ENCODE measurements around the gene ANKRA2. TPM values are rescaled to one million over a fixed set of nuclear protein-coding genes. Genes with fewer than 3 reads are reported as not detected.

Gene ANKRA2
- total RNA-seq, 4 donors from 2014 or later: 19.4 to 56.1 (median 27.6) TPM

DNA sequence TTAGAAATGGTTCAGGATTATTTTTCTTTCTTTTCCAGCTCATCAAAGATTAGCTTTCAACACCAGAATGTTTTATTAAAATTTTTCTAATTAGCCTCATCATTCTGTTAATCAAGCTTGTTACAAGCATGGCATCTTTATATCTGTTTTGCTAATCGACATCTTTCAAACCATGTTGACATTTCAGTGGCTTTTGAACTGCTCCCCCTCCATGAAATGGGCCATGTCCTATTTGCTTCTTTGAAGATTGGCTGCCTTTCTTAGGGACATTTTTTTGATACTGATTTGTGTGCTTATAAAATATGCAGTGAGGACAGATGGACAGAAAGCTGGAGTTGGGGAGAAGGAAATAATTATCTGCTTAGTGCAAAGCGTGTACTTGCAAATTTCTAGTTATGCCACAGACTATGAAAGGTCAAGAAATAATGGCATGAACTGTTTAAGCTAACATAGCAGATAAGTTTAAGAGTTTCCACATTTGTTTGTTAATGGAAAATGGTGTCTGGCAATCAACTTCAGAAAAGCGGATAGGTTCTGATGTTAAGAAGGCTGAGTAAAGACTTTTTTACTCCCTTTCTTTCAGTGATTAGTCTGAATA lies 39.7 kb downstream of the ANKRA2 start:
- TF ChIP-seq POLR2A (IDR thresholded peaks at IDR 0.05): no peak
- TF ChIP-seq, protein P1, sequence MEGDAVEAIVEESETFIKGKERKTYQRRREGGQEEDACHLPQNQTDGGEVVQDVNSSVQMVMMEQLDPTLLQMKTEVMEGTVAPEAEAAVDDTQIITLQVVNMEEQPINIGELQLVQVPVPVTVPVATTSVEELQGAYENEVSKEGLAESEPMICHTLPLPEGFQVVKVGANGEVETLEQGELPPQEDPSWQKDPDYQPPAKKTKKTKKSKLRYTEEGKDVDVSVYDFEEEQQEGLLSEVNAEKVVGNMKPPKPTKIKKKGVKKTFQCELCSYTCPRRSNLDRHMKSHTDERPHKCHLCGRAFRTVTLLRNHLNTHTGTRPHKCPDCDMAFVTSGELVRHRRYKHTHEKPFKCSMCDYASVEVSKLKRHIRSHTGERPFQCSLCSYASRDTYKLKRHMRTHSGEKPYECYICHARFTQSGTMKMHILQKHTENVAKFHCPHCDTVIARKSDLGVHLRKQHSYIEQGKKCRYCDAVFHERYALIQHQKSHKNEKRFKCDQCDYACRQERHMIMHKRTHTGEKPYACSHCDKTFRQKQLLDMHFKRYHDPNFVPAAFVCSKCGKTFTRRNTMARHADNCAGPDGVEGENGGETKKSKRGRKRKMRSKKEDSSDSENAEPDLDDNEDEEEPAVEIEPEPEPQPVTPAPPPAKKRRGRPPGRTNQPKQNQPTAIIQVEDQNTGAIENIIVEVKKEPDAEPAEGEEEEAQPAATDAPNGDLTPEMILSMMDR (IDR thresholded peaks at IDR 0.05): no peak
- 71 to 74% methylated on average over 3 of the region's 3 CpGs for WGBS, 2 donors
- DNase-seq (ENCODE audit: low spot score in 2 of 2): no peak
- no peak overlapping the region for H3K4me3 ChIP-seq (ENCODE audit: low read depth, poor library complexity, severe bottlenecking)
- intact Hi-C loops (cut with DNase I; ENCODE audit: low total_unique reads): no loop called here

DNA sequence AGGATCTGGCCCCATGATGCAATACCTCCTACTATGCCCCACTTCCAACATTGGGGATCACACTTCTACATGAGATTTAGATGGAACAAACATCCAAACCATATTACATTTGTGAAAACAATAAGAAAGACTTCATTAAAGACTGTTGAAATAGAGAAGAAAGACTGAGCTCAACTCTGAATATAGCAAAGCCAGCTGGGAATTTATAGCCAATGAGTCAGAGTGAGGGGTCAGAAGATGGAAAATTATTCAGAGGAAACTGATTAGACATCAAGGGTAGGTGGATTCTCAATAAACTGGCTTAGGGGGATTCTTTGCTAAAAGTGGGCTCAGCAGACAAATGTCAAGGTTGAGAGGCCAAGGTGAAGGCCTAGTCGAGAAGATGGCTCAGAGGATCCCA lies 41.6 kb downstream of the ANKRA2 start:
- TF ChIP-seq, protein P1 (IDR thresholded peaks at IDR 0.05): no peak
- TF ChIP-seq POLR2A (IDR thresholded peaks at IDR 0.05): no peak
- 87 to 95% methylated on average over 1 of the region's 1 CpG for WGBS, 2 donors
- no peak for DNase-seq (ENCODE audit: low spot score in 2 of 2)
- intact Hi-C loops (cut with DNase I; ENCODE audit: low total_unique reads): no loop called here
- no peak overlapping the region for H3K4me3 ChIP-seq (ENCODE audit: low read depth, poor library complexity, severe bottlenecking)

DNA sequence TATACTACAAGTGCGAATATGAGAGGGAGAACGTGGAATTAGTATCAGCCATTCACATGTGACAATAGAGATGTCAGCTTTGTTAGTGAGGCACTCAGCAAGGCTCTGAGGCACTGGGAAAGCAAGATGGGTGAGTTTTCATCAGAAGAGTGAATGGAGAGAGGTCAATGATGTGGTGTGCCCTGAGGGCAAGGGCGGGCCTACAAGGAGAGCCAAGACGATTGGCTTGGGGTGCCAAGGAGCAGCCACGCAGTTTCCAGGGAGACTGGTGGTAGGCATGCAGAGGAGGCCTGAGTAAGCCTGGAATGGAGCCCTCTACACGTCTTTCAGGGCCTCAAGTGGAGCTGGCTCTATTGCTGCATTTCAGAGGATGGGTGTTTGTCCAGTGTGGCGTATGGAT lies 42.5 kb downstream of the ANKRA2 start:
- no peak for DNase-seq (ENCODE audit: low spot score in 2 of 2)
- no peak for TF ChIP-seq POLR2A (IDR thresholded peaks at IDR 0.05)
- TF ChIP-seq, protein P1 (IDR thresholded peaks at IDR 0.05): no peak

DNA sequence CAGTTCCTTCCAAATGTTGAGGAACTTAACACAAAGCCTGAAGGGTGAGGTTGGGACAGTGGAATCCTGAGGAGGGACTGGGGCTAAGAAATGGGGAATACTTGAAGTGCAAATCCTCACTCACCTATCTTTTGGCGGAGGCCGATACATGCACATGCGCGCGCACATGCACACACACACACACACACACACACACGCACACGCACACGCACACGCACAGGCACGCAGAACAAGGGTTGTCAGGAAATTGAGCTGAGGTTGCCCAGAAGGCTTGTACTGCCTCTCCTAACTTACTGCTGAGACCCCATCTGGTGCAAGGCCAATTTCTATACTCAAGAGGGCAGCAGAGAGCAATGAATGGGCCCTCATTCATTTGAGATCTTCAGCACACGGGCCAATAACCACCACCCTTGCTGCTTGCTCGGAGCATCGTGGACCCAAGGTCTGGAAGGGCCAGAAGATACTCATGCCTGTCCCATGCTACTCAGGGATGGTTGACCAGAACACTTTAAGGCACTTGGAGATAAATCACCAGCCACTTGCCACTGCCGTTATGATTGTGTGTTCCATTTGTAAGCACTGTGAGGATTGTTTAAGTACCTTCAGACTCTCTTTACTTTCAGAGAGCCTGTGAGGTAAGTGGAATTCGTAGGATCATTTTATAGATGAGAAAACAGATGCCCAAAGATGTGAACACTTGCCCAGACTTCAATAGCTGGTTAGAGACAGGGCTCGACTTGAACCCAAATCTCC lies 45.7 kb downstream of the ANKRA2 start:
- peak in 1 of 2 donors; percentile 68 for DNase-seq (ENCODE audit: low spot score in 2 of 2)
- 15 to 16% methylated on average over 16 of the region's 16 CpGs for WGBS, 2 donors
- intact Hi-C loops (cut with DNase I; ENCODE audit: low total_unique reads): no loop called here
- H3K4me3 ChIP-seq (ENCODE audit: low read depth, poor library complexity, severe bottlenecking): no peak overlapping the region
- TF ChIP-seq POLR2A (IDR thresholded peaks at IDR 0.05): no peak
- TF ChIP-seq, protein P1 (IDR thresholded peaks at IDR 0.05): peak in 1 of 3 donors; percentile 23

More for the DNA sequence above, 42.5 kb downstream of the ANKRA2 start:
- intact Hi-C loops (cut with DNase I; ENCODE audit: low total_unique reads): no loop called here
- H3K4me3 ChIP-seq (ENCODE audit: low read depth, poor library complexity, severe bottlenecking): no peak overlapping the region
- WGBS, 2 donors: 64 to 70% methylated on average over 7 of the region's 7 CpGs

DNA sequence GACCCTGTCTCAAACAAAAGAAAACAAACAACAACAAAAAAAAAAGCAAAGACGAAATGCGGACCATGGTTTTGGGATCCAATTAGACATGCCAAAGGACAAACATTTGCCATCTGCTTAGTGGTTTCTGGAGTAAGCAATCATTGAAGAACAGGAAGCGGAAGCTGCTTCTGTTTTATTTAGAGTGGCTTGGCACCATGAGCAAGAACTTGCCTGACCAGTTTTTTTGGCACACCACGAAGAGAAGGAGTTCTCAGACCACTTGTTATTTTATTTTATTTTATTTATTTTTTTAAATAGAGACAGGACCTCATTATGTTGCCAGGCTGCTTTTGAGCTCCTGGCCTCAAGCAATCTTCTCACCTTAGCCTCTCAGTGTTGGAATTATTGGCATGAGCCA lies 50.2 kb downstream of the ANKRA2 start:
- intact Hi-C loops (cut with DNase I; ENCODE audit: low total_unique reads): no loop called here
- WGBS, 2 donors: 23 to 40% methylated on average over 4 of the region's 4 CpGs
- no peak for DNase-seq (ENCODE audit: low spot score in 2 of 2)
- no peak for TF ChIP-seq POLR2A (IDR thresholded peaks at IDR 0.05)
- TF ChIP-seq, protein P1 (IDR thresholded peaks at IDR 0.05): no peak
- no peak overlapping the region for H3K4me3 ChIP-seq (ENCODE audit: low read depth, poor library complexity, severe bottlenecking)
